A549 (cell line): ENCODE data around the gene GPHB5.

Experiments used
- CEBPB ChIP-seq, 2 experiments: fragments of >200 bp in 1 of 2; sonication (Bioruptor Twin) in 1 of 2; formaldehyde crosslinking in 1 of 2; IDR thresholded peaks; 2 replicates each; pipeline ENCODE4 v1.6.1; 2012 to 2016
- CTCF ChIP-seq: fragments of >200 bp; sonication (Bioruptor Twin); formaldehyde crosslinking; IDR thresholded peaks from 3 replicates; pipeline ENCODE4 v1.5.1; 2016
- KDM5A ChIP-seq: fragments of 200-600 bp; sonication (generic); IDR thresholded peaks from 2 replicates; pipeline ENCODE4 v1.6.1; 2016; ENCODE audit warnings: antibody characterized with exemption, mild to moderate bottlenecking
- MAX ChIP-seq: IDR thresholded peaks from 2 replicates; pipeline ENCODE4 v1.6.1; 2012
- MAZ ChIP-seq: fragments of 150-350 bp; IDR thresholded peaks from 2 replicates; pipeline ENCODE4 v1.6.1; 2014; ENCODE audit warnings: antibody characterized with exemption, low read depth, low read length, borderline replicate concordance
- POLR2A ChIP-seq: IDR thresholded peaks from 2 replicates; pipeline ENCODE4 v1.6.1; 2012; ENCODE audit warnings: mild to moderate bottlenecking, low read length
- RAD21 ChIP-seq, 2 experiments: fragments of >200 bp in 1 of 2; sonication (Bioruptor Twin) in 1 of 2; formaldehyde crosslinking in 1 of 2; IDR thresholded peaks in 1 of 2; conservative IDR thresholded peaks in 1 of 2; 2 replicates in 1 of 2; 3 replicates in 1 of 2; pipeline ENCODE4 v1.6.1; 2012 to 2018; ENCODE audit warnings: inconsistent platforms in 1 of 2
- ZFP36 ChIP-seq: fragments of 450-650 bp; IDR thresholded peaks from 2 replicates; pipeline ENCODE4 v1.6.1; 2014; ENCODE audit warnings: borderline replicate concordance; ENCODE audit not compliant: partially characterized antibody
- TF ChIP-seq, protein P1 (sequence below): fragments of 200-600 bp; sonication (generic); IDR thresholded peaks from 2 replicates; pipeline ENCODE4 v1.6.1; 2016; ENCODE audit warnings: antibody characterized with exemption, mild to moderate bottlenecking, moderate library complexity

- TF ChIP-seq POLR2A, result no peak
- no peak for TF ChIP-seq RAD21 (conservative IDR thresholded peaks at IDR 0.05 in 1 of 2, IDR thresholded peaks at IDR 0.05 in 1 of 2)
- TF ChIP-seq ZFP36, result no peak
- no peak for TF ChIP-seq MAX
- TF ChIP-seq CTCF, result no peak
- no peak for TF ChIP-seq CEBPB (IDR thresholded peaks at IDR 0.05)
- TF ChIP-seq MAZ, result no peak
- TF ChIP-seq, protein P1, sequence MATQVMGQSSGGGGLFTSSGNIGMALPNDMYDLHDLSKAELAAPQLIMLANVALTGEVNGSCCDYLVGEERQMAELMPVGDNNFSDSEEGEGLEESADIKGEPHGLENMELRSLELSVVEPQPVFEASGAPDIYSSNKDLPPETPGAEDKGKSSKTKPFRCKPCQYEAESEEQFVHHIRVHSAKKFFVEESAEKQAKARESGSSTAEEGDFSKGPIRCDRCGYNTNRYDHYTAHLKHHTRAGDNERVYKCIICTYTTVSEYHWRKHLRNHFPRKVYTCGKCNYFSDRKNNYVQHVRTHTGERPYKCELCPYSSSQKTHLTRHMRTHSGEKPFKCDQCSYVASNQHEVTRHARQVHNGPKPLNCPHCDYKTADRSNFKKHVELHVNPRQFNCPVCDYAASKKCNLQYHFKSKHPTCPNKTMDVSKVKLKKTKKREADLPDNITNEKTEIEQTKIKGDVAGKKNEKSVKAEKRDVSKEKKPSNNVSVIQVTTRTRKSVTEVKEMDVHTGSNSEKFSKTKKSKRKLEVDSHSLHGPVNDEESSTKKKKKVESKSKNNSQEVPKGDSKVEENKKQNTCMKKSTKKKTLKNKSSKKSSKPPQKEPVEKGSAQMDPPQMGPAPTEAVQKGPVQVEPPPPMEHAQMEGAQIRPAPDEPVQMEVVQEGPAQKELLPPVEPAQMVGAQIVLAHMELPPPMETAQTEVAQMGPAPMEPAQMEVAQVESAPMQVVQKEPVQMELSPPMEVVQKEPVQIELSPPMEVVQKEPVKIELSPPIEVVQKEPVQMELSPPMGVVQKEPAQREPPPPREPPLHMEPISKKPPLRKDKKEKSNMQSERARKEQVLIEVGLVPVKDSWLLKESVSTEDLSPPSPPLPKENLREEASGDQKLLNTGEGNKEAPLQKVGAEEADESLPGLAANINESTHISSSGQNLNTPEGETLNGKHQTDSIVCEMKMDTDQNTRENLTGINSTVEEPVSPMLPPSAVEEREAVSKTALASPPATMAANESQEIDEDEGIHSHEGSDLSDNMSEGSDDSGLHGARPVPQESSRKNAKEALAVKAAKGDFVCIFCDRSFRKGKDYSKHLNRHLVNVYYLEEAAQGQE, result no peak
- TF ChIP-seq KDM5A, result no peak
Measured at GRCh38 chr14:63322472-63322871, 3.7 kb upstream of the GPHB5 start.
